AG10803 (cell line): ENCODE data around the gene ACTRT2.

Source experiments
- DNase-seq: peaks from one replicate; pipeline ENCODE4 v3.0.0; 2010; ENCODE audit warnings: low read depth
- H3K4me3 ChIP-seq: 2 replicates; pipeline ENCODE4 v1.5.1; 2011; ENCODE audit warnings: mild to moderate bottlenecking, low read length, control low read depth
- CTCF ChIP-seq: conservative IDR thresholded peaks from 2 replicates; pipeline ENCODE4 v1.5.1; 2011; ENCODE audit warnings: mild to moderate bottlenecking, low read length, control low read depth, inconsistent platforms

ACTRT2 gene

GRCh38 chr1:3034728-3035562 lies 13.7 kb downstream of the ACTRT2 start:
- H3K4me3 ChIP-seq: no peak overlapping the region
- TF ChIP-seq CTCF: no peak
- DNase-seq: no peak

- no peak for TF ChIP-seq CTCF
- DNase-seq: no peak
- H3K4me3 ChIP-seq: no peak overlapping the region
These were observed 14.5 kb downstream of the ACTRT2 start for GRCh38 chr1:3035563-3036446.

- no peak for DNase-seq
- TF ChIP-seq CTCF: no peak
- no peak overlapping the region for H3K4me3 ChIP-seq
These were observed 15.4 kb downstream of the ACTRT2 start for GRCh38 chr1:3036447-3037280.

- no peak overlapping the region for H3K4me3 ChIP-seq
- DNase-seq: no peak
- TF ChIP-seq CTCF: no peak
These were observed 16.2 kb downstream of the ACTRT2 start for GRCh38 chr1:3037281-3038040.

- DNase-seq: no peak
- no peak for TF ChIP-seq CTCF
- no peak overlapping the region for H3K4me3 ChIP-seq
These were observed 16.9 kb downstream of the ACTRT2 start for GRCh38 chr1:3038113-3038551.

GRCh38 chr1:3038571-3039181 lies 17.4 kb downstream of the ACTRT2 start:
- no peak for DNase-seq
- no peak for TF ChIP-seq CTCF
- no peak overlapping the region for H3K4me3 ChIP-seq
